HG02943 (cell line): Measurements from ENCODE around the gene CXCR1.
"Not testable (repeated sequence)": the region's sequence is repeated elsewhere in the genome, so short reads cannot be mapped to it uniquely, and the experiment has no call there.

Experiments used
- ATAC-seq: cut with Tn5 transposase; IDR thresholded peaks from one replicate; pipeline ENCODE4 v1.9.1; 2021; ENCODE audit warnings: mild to moderate bottlenecking, low read depth, moderate library complexity; ENCODE audit not compliant: unreplicated experiment

Gene CXCR1

DNA sequence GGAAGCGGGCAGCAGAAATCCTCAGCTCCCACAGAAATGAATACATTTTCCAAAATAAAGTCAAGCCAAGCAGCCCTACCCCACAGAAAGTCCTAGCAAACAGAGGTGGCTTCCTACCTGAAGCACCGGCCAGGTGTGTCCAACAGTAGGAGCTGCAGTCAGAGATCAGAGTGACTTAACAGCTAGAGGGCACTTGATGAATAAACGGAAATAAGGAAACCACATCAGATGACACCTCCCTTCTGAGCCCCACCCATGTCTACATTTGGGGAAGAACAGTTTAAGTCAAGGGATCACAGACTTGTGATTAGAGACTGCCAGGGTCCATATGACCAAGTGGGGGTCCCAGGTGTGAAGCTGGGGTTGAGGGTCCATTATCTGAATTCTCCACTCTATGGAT, at the start of gene CXCR1:
CXCR1 (minus strand) TSS at position 172 of the 400 bp plus-strand sequence. CDS start 1,751 bp downstream, outside the sequence.
- ATAC-seq: no peak

DNA sequence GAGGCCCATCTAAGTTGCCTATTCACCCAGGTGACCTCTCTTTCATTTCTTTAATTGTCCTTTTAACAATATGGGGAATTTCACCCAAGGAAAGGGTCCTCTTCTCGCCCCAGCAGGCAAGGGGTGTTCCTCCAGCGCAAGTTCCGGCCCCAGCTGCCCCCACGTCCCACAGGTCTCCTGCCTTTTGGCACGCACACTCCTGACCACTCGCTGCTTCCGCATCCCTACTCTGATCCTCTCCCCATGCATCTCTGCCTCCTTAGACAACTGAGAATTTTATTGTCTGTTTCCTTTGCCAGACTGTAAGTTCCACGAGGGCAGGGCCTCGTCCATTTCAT, 49.5 kb upstream of the CXCR1 start:
- no peak for ATAC-seq

DNA sequence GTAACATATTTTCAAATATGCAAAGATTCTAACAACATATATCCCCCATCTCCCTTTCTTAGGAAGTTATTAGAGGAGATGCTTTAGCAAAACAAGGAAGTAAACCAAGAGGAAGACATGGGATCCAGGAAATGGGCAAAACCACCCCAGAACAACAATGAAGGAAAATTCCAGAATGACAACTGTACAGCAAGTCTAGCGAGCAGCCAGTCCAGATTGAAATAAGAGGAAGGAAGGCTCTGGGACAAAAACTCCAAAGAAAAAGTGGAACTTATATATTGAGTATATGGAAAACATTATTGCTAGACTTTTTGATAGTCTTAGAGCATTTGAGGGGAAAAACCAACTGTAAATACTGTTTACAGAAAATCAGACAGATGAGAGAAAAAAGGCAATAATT, 47.4 kb upstream of the CXCR1 start:
- no peak for ATAC-seq

DNA sequence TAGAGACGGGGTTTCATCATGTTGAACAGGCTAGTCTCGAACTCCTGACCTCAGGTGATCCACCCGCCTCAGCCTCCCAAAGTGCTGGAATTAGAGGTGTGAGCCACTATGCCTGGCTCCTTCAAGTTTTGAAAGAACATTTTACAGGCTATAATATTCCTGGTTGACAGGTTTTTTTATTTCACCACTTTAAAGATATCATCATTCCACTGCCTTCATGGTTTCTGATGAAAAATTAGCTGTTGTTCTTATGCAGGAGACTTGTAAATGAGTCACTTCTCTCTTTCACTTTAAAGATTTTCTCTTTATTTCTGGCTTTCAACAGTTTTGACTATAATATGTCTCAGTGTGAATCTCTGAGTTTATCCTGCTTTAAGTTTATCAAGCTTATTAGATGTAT, 42.3 kb upstream of the CXCR1 start:
- ATAC-seq: no peak

DNA sequence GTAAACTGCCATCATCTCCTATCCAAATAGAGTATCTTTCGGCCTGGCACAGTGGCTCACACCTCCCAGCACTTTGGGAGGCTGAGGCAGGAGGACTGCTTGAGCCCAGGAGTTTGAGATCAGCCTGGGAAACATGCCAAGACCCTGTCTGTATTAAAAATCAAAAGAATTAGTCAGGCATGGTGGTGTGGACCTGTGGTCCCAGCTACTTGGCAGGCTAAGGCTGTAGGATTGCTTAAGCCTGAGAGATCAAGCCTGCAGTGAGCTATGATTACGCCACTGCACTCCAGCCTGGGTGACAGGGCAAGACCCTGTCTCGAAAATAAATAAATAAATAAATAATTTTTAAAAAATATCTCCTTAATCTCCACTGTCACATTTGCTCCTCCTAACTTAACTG, 35.5 kb upstream of the CXCR1 start:
- no peak for ATAC-seq

DNA sequence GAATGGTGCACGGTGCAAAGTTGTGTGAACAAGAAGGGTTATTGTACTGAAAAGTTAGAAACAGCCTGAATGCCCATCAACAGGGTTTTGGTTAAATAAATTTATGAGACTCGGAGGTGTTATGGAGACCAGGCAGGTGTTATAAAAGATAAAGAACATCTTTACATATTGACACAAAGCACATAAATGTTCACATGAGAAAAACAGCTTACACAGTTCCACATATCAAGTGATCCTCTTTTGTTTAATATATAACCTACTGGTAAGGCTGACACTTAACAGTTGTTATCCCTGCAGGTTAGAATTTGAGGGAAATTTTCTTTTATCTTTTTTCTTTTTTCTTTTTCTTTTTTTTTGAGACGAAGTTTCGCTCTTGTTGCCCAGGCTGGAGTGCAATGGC, 30.2 kb upstream of the CXCR1 start:
- ATAC-seq: no peak

DNA sequence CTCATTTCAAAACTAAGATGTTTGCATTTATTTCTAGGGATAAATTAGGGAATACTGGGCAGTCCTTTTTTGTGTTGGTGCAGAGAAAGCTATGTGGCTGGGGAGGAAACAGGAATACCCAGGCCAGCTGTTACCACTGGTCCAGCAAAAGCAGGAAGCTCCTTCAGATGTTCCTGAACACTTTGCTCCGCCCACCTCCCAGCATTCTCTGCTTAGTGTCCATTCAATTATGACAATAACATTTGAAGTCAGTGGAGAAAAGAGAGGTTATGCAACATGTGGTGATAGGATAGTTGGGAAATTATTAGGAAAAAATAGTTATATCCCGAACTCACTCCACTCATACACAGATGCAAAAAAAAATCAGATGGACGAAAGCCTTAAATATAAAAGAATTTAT, 28.1 kb upstream of the CXCR1 start:
- ATAC-seq: no peak

DNA sequence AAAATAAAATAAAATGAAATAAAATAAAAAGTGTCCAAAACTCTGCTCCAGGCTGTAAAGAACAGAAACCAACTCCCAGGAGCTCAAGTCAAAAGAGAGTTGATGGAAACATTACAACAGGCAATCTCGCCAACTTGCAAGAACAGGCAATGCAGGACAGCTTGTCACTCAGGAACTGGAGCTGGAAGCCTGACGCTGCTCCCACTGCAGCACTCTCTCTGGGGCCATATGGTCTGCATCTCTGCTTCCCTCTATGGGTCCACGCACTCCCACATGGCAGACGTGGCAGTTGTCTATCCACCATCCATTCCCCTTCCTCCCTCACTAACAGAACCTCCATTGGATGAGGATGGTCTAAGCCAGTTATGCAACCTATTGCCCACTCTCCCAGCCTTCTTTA, 26.9 kb upstream of the CXCR1 start:
- no peak for ATAC-seq

DNA sequence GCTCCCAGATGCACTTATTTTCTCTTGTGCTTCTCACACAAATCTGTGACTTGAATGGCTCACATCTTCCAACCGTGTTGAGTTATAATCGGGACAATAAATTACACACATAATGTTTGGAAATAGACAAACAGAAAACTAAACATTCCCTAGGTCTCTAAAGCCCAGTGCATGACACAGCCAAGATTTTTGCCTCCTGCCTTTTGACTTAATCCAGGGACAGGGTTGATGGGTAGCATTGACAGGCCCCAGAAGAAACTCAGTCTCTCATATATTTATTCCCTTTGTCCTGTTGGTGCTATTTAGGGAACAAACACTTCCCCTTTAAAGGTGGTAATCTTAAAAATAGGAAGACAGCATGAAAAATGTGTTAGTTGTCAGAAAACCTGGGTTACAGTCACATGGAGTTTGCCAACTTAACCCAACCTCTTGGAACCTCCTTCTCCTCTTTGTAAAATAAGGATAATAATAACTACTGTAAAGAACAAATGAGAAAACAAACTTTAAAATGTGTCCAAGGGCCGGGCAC, 26.2 kb upstream of the CXCR1 start:
- ATAC-seq: no peak

DNA sequence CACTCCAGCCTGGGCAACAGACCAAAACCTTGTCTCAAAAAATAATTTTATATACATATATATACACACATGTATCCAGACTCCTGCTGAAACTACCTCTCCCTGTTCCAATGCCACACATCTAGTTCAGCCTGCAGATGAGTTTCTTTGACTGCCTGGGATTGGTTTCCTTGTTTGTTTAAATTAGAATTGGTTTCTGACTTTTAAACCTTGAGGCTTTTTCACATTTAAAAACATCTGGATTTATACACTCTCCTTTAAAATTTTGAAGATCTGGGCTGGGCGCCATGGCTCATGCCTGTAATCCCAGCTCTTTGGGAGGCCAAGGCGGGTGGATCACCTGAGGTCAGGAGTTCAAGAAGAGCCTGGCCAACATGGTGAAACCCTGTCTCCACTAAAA, 21.8 kb upstream of the CXCR1 start:
- no peak for ATAC-seq

DNA sequence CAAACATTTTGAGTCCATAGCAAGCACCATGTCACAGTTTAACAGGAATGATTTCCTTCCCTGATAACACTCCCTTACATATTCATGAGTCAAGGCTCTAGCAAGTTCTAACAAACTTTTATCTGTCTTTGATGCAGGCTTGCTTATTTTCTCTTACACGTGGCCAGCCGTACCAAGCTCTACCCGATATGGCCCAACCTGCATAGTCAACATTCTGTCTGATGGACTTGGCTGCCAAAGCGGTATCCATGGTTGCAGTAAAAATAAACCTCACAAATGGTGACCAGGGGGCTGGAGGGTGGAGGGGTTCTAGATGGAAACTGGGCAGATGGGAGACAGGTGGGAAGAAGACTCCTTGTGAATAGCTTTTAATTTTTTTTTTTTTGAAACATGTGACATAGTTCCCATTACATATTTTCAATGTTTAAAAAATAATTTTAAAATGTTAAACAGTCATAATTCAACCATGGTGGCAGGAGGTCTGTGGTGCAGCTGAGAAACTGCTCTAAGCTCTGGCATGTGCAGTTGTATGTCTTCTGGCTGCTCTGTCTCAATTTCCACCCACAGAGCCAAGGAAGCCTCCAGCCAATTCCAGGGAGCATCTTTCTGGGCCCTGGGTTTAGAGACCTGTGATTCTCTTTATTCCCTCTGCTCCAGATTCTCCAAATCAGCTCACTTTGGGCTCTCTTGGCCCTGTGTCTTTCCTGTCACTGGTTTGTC, 20.7 kb upstream of the CXCR1 start:
- ATAC-seq: no peak

DNA sequence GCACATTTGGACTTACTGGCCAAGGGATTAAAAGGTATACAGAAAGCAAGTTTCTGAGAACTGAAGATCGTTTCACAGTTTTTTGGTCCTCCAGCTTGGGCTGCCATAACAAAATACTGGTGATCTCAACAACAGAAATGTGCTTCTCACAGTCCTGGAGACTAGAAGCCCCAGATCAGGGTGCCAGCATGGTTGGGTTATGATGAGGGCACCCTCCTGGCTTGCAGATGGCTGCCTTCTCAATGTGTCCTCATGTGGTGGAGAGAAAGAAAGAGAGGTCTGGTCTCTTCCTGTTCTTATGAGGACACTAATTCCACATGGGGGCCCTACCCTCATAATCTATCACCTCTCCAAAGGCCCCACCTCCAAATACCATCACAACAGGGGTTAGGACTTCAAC, 20.1 kb upstream of the CXCR1 start:
- no peak for ATAC-seq

DNA sequence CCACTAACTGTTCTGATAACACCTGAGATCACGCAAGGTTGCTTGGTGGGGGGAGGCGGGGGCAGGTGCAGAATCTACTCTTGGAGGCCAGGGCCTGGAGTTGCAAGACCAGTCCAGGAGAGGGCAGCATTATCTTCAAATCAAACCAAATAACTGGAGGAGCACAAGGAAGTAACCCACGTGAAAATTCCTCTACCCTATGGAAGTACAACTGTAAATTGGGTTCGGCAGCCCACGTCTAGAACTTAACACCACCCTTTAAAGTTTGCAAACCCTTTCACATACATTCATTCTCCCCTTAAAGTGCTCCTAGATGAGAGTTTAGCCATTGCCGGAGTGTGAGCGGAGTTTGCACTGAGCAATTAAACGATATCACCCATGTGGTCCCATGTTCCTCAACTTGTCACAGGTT, 19.6 kb upstream of the CXCR1 start:
- no peak for ATAC-seq

DNA sequence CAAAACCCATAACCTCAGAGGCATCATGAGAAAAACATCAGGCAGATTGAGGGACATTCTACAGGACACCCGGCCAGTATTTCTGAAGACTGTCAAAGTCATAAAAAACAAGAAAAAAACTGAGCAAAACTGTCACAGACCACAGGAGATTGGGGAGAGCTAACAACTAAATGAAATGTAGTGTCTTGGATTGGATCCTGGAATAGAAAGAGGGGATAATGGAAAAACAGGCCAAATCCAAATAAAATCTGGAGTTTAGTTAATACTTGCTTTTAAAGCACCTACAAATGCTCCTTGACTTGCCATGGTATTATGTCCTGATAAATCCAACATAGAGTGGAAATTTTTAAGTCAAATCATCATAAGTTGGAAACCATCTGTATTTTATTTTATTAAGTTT, 17.6 kb upstream of the CXCR1 start:
- no peak for ATAC-seq

DNA sequence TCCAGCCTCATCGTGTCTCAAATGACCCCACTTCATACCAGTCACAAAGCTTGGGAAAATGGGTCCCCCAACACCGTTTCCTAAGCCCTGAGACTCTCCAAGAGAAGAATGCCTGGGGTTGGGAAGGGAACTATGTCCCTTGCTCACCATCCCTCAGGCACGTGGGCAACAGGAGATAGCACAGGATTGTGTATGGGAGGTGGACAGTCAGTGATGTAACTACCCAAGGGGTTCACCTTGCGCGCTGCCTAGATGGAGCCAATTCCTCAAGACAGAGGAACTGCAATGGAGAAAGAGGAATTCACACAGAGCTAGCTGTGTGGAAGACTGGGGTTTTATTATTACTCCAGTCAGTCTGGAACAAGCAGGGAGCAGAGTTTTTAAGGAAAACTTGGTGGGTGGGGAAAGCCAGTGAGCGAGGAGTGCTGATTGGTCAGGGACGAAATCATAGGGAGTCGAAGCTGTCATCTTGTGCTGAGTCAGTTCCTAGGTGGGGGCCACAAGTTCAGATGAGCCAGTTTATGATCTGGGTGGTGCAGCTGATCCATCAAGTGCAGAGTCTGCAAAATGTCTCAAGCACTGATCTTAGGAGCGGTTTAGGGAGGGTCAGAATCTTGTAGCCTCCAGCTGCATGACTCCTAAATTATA, 13.8 kb upstream of the CXCR1 start:
- ATAC-seq: no peak

DNA sequence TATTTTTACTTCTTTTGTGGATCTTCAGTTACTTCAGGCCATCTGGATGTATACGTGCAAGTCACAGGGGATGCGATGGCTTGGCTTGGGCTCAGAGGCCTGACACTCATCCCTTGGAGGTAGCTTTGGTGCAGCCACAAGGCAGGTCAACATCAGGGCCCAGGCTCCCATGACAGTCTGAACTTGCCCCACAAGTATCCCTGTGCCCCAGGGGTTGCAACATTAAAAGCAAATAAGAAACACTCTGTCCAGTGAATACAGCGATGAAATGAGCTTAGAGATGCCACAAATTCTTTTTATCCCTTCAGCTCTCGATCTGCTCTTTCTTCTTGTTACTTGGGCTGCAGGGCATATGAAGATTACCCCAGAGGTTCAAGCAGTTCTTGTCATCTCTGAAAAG, 13.0 kb upstream of the CXCR1 start:
- ATAC-seq: no peak

DNA sequence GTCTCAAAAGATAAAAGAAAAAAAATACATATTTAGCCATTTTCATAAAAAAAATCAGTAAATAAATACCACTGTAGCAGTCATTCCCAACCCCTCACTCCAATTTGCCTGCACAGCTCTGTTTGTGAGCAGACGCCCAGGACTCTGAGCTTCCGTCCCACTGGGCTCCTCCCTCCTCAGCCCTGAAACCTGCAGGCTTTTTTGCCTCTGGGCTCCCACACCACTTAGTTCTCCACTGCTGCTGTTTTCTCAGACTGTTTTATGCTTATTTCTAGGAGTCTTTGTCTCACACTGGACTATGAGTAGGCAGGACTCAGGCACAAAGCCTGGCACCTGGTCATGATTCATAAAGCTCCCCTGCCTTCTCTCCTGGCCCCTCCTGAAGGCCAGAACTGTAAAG, 6.1 kb upstream of the CXCR1 start:
- ATAC-seq: no peak

DNA sequence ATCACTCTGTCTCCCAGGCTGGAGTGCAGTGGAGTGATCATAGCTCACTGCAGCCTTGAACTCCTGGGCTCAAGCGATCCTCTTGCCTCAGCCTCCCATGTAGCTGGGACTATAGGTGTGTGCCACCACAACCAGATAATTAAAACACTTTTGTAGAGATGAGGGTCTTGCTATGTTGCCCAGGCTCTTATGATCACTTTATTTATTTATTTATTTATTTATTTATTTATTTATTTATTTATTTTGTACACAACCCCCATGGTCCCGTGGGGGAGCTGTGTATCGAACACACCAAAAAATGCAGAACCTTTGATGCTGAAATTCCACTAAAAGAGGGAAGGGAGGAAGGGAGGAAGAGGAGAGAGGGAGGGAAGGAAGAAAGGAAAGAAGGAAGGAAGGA, 5.0 kb upstream of the CXCR1 start:
- not testable (repeated sequence) for ATAC-seq

DNA sequence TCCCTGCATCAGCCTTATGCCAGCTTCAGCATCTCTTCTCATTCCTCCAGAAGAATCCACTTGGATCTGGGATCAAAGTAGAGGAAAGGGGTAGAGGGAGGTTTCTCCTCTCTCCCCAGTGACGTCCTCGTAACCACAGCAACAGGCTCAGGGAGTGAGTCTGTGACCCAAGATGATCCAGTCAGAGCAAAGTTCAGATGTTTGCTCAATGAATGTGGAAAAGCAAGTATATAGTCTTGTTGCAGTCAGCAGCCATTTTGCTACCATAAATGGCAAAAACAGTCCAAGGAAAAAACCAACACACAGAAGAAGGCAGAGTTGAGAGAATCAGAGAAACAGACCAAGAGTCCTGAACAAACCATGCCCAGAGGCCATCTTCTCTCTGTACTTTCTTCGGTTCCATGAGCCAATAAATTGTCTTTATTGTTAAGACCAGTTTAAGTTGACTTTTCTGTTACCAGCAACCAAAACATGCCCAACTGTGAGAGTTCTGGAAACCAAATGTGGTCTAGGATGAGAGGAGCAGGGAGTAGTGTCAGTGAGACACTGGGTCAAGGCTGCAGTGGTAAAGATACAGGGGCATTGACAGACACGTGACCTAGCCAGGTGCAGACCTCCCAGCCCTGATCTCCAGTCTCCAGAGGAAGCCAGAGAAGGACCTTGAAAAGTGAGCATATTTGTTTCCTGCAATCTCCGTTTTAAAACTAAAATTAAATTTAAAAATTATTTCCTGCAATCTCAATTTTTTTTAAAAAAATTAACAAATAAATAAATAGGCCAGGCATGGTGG, 3.2 kb upstream of the CXCR1 start:
- no peak for ATAC-seq

DNA sequence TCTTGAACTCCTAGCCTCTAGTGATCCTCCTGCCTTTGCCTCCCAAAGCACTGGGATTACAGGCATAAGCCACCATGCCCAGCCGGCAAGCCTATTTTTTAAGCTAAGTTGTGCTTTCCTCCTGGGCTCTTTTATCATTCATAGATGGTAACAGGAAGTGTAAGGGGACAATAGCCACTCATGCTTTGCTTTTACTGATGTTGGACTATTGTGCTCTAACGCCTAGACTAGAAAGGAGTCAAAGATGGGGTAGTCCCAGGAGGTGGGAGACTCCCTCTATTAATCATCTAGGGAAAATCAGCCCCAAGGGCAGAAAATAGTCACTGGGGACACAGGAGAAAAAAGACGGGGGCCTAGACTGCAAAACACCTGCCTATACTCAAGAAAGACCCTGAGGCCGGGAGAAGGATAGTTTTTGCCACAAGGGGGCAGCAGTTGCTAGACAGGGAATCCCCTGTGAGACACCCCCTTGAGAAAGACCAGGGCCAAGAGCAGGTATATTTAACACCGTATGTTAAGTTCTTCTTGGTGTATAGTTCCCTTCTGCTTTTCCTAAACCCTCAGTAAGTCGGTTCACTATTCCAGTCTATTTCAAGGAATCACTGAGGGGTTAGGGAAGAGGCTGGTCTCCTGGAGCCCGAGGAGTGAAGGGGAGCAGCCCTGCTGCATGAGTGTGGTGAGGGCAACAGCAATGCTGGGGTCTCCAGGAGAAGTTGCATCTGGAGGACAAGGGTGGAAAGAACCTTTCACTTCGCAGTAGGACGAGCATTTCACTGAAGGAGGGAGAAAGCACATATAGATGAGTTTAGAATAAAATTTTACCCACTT, 2.1 kb upstream of the CXCR1 start:
- no peak for ATAC-seq

DNA sequence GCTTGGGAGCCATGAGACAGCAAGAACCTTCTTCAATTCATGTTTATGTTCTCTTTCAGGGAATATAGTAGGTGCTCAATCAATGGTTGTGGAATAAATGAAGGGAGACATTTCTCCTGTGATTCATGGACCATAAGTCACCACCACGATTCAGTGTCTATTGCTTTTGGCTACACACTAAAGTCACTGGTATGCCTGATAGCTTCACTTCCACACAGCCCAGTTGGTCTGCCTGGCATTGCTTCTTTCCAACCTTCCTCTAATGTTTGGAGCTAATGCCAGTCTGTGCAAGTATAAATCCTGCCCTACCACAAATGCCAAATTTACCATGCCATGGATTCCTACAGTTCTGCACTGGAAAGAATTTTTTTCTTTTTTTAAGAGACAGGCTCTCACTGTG, 1.3 kb upstream of the CXCR1 start:
- no peak for ATAC-seq
